DMS114 treated with DMSO at 0.1 percent for 48 hours (cell line): ENCODE results near the gene KCNK16.

Source experiments
- DNase-seq: peaks from one replicate; lab custom pipeline; 2025; ENCODE audit not compliant: unreplicated experiment; lab: John Stamatoyannopoulos, UW

The KCNK16 gene

DNA sequence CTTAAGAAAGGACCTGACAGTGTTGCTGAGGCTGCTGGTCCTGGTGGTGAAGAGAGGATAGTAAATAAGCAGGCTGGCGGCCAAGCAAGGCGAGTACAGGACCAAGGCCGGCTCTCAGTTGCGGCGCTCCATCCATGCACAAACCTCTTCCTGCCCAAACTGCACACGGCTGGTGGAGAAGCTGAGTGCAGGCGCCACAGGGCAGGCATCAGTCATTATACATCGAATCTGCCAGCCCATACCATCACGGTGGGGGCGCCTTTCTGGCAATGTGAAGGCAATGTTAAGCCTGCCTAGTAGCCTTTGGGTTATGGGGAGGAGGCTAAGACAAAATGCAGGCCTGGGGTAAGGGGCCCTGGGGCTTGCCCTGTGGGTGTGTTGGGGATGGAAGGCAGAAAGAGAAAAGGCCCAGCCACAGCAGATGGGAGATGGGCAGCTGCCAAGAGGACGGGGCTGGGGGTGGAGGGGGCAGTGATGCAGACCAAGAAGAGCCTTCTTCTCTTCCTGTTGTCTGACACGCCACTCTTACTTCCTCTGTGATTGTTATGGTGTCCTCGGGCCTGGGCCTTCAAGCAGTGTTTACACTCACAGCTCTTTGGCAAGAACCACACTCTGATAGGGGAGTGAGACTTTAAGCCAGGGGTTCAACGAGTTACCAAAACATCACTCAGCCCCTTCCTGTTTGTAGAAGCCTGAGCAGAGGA is 20.3 kb upstream of the KCNK16 start:
- DNase-seq: no peak

DNA sequence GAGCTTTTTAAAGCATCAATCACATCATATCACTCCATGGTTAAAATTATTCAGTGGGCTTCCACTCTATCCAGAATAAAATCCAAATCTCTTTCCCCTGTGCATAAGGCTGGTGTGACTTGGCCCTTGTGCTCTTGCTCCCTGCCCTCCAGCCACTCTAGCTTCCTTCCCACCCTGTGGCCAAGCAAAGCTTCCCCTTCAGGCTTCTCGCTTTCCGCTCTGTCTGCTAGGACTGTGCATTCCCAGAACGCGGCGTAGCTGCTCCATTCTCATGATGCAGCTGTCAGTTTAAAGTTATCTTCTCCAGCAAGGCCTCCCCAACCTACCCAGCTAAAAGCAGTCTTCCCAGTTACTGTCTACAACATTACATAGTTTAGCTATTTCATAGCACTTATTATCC is 19.4 kb upstream of the KCNK16 start:
- DNase-seq: no peak

GRCh38 chr6:39341352-39341751 is 18.9 kb upstream of the KCNK16 start:
- DNase-seq: no peak

- DNase-seq: no peak
These were observed 17.5 kb upstream of the KCNK16 start for GRCh38 chr6:39339868-39340550.

- DNase-seq: no peak
These were observed 16.8 kb upstream of the KCNK16 start for GRCh38 chr6:39339096-39339867.

- DNase-seq: no peak
These were observed 15.9 kb upstream of the KCNK16 start for GRCh38 chr6:39338397-39338796.

DNA sequence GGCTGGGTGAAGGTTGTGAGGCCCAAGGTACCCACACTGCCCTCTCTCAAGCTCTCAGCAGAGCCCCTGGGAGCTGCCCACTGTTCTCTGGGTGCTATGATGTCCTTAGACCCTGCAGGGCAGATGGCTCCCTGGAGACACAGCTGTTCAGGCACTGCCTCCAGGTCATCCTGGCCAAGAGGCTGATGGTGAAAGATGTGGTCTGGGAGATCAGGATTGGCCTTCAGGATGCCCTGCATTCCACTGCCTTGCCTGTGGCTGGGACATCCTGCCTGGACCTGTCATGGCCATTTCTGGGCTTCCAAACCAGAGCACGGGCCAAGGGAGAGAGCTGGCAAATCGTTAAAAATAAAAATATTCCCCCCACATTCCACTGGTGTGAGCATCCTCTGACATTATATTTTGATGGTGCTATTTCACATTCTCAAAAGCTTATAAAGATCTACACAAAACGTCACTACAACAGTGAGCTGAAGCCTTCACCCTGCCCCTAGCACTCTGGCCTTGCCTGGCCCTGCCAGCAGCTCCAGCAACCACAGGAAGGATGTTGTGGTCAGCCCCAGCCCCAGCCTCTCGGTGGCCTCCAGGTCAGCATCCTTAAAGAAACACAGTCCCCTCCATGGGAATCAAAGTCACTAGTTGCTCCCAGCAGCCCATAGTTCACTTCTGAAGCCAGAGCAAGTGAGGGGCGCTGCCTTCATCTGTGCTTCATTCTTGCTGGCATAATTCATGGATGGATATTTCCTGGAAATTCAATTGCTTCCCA is 13.5 kb upstream of the KCNK16 start:
- DNase-seq: no peak

DNA sequence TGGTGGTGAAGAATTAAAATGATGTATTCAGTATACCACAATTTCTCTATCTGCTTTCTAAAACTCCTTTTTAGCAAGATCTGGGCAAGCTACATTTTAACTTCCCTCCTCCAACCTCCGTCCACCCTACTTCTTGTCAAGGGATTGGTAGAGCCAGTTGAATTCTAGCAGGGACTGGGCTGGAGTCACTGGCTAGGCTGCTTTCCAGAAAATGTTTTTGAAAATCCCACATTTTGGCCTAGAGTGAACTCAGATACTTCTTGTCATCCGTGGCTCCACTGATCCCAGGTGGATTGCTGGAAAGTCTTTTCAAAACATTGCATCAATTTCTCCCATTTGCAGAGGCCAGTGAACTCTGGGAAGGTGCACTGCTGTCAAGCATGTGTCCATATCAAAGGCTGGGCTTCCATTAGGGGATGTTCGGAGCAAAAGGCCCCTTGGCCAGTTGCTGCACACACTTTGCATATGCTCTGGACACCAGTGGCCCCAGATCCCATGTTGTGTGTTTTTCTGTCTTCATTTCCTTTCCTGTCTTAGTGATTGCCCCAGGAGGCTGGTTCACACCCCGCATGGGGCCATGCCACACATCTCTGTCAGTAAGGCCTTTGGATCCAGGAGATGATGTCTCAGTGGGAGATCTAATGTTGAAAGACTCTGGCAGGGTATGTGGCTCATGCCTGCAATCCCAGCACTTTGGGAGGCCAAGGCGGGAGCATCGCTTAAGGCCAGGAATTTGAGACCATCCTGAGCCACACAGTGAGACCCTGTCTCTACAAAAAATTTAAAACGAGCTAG is 11.3 kb upstream of the KCNK16 start:
- no peak for DNase-seq

DNA sequence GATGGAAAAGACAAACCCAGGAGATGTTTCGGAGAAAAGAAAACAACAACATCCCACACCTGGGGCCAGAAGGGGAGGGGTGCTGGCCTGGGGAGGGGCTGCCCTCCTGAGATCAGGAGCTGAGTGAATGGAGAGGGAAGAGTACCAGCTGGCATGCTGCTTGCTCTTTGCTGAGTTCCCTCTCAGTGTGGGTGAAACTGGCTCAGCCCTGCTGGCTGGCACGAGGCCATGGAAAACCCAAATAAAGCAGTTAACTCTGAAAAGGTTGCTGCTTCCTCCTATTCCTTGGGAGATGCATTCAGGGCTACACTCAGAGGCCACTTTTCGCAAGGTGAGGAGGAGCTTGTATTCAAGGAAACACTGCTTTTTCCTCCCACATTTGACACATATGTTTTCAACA is 8.0 kb upstream of the KCNK16 start:
- DNase-seq: no peak

DNA sequence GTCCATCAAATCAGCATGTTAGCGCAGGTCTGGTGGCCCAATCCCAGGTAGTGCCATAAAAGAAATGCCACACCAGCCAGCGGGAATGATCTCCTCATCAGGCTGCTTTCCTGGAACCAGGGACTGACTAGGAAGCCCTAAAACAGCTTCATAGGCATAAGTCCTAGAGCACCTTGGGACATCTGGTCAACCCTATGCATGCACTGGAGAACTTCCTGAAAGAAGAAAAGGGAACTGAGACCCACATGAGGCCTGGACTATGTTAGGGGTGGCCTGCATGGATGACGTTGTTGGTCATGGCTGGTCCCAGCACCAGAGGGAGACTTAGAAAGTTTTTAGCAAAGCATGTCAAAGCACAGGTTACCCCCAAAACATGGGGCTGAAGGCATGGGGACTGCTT is 7.6 kb upstream of the KCNK16 start:
- DNase-seq: no peak

- no peak for DNase-seq
These were observed 5.6 kb upstream of the KCNK16 start for GRCh38 chr6:39328066-39328465.

DNA sequence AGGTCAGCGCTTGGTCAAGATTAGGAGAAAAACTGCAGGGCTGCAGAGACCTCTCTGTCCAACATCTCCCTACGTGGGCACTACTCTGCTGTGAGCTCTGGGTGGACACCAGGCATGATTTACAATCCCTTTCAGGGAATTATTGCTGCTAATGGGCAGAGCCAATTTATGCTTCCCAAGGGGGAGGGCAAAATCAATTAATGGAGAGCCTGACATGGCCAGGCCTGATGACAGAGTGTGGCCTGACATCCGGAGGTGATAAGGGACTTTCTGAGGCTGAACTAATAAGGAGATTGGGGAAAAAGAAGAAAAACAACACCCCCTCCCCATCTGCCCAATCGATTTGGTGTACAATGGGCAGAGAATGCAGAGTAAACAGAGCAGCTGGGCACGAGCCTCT is 5.0 kb upstream of the KCNK16 start:
- DNase-seq: no peak

- no peak for DNase-seq
These were observed 741 bp downstream of the KCNK16 start for GRCh38 chr6:39321761-39322160.

DNA sequence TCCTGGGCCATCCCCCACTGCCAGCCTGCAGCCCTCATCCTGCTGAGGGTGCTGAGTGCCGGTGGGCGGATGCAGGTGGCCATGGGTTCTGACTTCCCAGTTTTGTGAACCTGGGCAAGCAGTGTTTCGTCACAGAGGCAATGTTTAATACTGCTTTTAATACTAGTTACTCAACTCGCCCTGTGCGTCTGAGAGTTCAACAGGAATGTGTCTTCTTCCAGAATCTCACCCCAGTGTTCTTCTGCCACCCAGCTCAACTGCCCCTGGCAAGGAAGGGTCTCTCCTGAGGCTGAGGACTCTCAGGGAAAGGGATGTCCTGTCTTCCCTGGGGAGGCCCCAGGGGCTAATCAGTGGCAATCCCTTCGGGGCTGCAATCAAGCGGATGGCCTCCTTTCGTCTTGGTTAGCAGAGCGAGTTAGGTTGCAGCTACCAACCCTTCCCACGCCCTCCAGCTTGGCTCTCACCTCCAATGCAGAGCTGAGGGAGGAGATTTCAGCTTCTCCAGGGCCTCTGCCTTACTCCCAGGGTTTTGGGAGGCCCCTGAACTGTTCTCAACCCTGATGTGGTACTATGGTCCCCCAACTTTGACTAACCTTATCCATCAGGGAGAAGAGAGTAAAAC is 2.0 kb downstream of the KCNK16 start:
- no peak for DNase-seq

DNA sequence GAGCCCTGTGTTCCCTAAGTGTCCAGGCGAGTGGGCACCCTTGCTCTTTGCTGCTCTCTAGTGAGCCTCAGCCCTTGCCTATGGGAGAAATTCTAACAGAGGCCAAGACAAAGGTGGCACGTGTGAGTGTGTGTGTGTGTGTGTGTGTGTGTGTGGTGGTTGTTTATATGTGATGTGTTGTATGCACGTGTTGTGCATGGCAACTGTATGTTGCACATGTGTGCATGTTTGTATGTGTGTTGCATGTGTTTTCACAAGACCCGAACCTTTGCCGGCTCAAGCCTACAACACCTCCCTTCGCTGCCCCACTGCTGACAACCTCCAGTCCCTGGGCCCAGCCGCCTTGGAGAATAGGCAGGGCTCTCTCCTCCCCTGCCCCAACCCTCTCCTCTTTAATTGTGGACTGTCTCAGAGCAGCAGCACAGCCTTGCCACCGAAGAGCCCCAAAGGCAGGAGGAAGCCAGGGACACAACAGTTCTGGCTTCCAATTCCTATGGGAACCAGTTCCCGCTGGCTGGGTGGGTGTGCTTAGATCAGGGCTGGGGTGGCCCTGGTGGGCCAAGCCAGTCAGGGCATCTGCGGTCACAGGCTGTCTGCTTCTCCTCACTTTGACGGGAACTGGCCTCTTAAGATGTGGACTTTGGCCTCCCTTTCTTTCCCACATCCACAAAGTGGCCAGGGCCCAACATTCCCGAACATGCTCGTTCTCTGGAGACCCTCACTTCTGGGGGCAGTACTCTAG is 2.7 kb downstream of the KCNK16 start:
- DNase-seq: no peak

- DNase-seq: no peak
These were observed 5.2 kb downstream of the KCNK16 start for GRCh38 chr6:39317256-39317655.

DNA sequence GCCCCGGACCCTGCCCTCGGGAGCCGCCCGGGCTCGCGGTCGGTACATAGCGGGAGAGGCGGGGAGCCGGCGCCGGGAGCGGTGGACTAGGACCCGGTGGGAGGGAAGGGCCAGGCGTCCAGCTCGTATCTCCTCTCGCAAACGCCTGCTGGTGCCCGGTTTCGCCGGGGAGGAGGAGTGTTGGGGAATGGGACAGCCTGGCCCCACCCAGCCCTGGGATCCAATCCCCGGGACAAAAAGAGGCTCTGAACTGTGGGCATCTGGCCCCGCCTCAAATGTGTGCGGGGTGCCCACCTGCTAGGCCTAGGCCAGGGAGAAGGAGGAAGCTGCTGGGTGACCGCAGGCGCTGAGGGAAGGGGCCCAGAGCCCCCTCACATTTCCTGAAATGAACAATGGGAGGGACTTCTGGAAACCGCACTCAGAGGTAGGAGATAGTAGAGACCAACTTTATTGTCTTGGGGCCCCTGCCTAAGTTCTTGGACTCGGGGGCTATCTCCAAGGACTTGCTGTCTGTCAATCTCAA is 8.2 kb downstream of the KCNK16 start, which contains the start of gene KCNK17:
TSS of gene KCNK17 (minus strand) at position 147 of the 523 bp plus-strand sequence. CDS start at position 48, 99 bp downstream.
- DNase-seq: no peak

GRCh38 chr6:39313526-39314272 is 8.8 kb downstream of the KCNK16 start:
- DNase-seq: no peak
